Stimulated activated CD8-positive, alpha-beta memory T cell treated with anti-CD3 and anti-CD28 coated beads, Interleukin-15, amount 100 ng/mL, for 4 hours (primary cell): ENCODE measurements around the gene MARCHF3.

ENCODE experiments used
- DNase-seq, 2 donors: peaks; one replicate each; pipeline ENCODE4 v3.0.0-alpha.2; 2020; ENCODE audit warnings: low read depth in 2 of 2

Gene MARCHF3

DNA sequence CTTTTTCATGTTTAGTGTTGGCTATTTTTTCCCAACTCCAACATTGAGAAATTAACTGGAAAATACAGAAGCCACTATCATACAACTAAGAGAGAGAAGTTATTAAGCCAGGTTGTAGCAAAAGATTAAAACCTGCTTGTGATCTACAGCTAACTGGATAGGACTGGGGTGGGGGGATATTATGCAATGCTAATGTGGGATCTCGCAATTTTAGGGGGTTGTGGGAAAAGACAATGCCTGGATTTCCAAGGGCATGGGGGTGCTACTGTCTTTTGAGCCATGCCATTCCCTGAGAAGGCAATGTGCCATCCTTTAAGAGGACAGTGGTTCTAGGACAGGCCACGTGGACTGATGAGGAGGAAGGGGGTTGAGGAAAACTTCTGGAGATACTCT is 46.5 kb downstream of the MARCHF3 start:
- no peak for DNase-seq

- DNase-seq = no peak
Observed at GRCh38 chr5:126982926-126983873, 47.2 kb downstream of the MARCHF3 start.

DNA sequence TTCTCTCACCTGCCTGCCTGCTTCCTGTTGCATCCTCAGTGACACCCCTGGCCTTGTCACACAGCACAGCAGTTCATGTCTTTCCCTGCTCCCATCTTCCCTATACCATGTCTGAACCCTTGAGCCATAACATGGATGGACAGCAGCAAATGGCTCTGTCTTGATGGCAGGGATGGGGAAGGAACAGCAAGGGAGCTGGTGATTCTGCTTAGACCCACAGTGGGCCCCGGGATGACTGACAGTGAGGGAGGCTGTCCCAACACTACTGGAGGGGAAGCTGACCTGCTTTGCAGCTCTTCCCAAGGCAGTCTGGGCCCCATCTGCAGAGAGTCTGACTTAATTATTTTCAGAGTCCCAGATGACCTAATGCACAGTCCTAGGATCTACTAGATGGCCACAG is 48.2 kb downstream of the MARCHF3 start:
- no peak for DNase-seq

DNA sequence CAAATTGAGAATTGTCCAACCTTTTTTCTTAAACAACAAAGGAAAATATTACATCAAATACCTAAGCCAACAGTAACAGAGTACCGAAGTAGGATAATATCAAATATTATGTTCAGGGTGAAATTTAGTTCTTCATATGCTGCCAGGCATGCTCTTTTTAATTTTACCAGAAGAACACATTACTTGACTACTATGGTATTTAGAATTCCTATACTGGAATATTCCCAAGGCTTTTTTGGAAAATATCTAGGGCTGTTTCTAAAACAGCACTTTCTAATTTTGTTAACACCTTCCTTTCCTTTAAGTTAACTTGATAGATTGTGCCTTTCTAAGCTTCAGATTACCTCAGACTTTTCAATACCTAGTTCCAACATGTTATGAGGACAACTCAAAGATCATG is 48.7 kb downstream of the MARCHF3 start:
- DNase-seq = no peak

GRCh38 chr5:126981222-126981621 is 49.1 kb downstream of the MARCHF3 start:
- no peak for DNase-seq

DNA sequence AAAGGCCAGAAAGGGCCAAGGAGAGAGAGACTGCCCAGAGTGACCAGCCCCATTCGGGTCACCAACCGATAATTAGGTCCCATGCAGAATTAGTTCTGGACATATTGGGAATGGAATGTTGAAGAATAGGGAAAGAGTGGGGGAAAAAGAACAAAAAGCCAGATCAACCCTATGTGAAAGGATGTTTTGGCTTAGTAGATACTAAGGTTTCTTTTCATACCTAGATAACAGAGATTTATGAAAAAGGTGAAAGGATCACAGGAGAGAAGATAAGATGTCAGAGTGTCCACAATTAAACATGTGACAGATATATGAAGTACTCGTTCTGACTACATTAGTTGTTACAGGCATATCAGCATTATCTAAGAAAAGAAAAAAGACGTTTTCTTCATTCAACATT is 52.1 kb downstream of the MARCHF3 start:
- no peak for DNase-seq

DNA sequence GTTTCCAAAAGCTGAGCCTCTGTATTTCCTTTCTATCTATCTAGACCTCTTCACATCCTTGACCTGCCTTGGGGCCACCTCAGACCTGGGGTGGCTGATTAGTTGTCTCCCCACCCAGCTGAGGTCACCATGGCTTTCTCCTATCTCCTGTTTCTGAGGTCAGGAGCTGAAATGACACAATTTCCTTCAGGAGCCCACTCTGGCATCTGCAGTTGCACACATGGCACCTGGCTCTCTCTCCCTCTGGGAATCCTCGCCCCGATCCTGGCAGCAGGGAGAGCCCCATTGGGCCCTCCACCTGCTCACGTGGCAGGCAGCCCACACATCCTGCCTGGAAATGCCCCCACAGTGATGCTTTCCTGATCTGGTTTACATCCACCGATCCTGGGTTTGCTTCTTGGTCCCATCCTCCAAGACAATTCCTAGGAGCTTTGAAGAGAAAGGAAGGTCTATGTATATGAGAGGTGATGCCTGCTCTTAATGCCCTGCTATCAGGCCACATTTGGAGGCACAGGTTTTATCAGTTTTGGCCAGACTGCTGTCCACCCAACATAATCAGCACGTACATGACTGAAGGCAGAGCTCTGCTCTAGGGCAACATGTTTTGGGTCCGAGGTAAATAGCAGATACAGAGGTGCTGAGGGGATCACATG is 53.7 kb downstream of the MARCHF3 start:
- no peak for DNase-seq

DNA sequence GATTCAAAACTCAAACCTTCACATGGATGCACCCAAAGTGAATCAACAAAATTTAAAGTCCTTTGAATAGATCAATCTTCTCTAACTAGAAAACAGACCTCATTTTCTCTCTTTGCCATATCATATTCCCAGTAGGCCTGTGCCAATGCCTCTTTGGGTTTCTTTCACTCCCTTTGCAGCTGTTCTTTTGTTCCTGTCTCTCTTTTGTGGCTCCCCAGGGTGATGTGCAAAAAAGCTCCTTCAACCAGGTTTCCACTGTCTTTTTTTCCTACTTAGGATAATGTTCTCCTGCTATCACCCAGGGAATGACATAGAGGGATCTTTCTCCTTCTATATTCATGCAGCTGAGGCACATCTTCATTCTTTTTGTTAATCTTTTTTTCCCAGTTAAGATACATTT is 54.6 kb downstream of the MARCHF3 start:
- DNase-seq = no peak

DNA sequence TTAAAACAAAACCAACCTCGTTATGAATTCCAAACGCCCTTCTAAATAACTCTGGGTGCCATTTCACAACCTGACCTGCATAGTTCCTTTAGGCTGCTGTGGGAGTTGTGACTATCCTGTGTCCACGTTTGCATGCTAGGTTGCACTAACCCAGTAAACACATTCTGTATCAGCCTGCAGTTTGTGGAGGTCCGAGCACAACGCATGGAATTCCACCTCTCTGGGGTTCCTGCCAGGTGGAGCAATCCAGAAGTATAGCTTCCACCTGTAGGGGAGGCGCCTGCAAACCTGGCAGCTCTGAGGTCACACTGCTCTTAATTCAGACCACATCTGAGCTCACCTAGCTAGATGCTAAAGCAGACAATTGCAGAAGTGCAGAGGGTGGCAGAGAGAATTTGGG is 57.2 kb downstream of the MARCHF3 start:
- DNase-seq = no peak

DNA sequence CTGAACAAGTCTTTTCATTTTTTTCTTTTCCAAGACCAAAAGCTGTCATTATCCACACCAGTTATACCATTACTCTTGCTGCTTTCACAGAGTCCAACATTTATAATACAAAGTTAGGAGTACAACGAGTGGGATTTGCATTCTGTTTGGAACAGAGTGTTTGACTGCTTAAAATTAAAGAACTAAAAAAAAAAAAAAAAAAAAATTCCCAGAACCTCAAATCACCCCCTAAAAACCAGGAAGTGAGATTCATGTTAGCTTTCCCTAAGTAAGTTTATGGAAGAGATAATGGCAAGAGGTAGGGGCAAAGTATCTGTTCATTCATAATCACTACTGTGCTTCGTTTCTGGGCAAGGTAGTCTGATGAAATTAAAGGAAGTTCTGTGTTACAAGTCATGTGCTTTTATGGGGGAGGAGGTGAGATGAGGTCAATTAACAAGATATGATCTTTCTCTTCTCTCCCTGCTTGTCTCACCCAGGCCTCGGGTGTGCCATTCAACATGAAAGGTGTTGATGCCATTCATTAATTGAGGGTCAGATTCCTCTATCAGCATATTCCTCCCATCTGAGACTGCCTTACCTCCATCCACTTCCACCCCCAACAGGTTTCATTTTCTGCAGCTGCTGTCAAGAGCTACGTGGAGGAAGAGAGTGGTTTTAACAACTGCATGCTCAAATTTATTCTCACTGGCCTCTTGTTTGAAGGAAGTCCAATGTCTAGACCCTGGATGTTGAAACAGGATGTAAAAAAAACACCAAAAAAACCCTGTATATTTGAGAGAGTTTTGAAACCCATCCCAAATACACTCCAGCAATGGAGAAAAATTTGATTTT is 58.1 kb downstream of the MARCHF3 start:
- DNase-seq = peak in 1 of 2 donors; percentile 1

GRCh38 chr5:126971455-126972031 is 58.8 kb downstream of the MARCHF3 start:
- DNase-seq = no peak

- no peak for DNase-seq
Observed at GRCh38 chr5:126970517-126971017, 59.8 kb downstream of the MARCHF3 start.

DNA sequence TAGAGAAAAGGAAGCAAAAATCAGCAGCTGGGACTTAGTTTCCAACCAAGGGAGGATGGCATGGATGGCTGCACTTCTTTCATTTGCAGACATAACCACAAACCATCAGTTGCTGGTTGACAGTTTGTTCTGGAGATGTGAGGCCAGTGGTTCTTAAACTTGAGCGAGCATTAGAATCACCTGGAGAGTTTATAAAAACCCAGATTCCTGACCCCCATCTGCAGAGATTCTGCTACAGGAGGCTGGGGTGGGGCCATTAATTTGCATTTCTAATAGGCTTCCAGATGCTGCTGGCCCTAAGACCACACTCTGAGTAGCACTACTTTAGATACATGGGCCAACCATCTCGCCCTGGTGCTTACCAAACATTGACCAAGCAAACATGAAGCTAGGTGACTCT is 60.8 kb downstream of the MARCHF3 start:
- no peak for DNase-seq

GRCh38 chr5:126967808-126968466 is 62.4 kb downstream of the MARCHF3 start:
- no peak for DNase-seq

- DNase-seq = no peak
Observed at GRCh38 chr5:126965487-126965886, 64.9 kb downstream of the MARCHF3 start.

DNA sequence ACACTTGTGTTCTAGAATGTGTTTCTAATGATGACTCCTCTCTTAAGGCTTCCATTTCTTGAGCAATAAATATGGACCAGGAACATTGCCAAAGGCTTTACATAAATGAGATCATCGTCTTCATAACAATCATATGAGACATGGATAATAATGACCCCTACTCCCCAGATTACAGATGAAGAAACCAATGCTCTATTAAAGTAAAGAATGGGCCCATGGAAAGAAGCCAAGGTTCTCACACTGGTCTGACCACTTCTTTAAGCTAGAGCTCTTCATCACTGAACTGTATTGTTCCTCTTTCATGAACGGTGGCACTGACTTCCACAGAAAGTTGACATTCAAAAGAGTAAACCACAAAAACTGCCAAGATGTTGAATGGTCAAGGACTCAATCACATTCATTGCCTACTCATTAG is 65.3 kb downstream of the MARCHF3 start:
- no peak for DNase-seq

GRCh38 chr5:126963822-126964375 is 66.5 kb downstream of the MARCHF3 start:
- DNase-seq = no peak

GRCh38 chr5:126961702-126962101 is 68.7 kb downstream of the MARCHF3 start:
- no peak for DNase-seq

GRCh38 chr5:126961128-126961527 is 69.2 kb downstream of the MARCHF3 start:
- no peak for DNase-seq

DNA sequence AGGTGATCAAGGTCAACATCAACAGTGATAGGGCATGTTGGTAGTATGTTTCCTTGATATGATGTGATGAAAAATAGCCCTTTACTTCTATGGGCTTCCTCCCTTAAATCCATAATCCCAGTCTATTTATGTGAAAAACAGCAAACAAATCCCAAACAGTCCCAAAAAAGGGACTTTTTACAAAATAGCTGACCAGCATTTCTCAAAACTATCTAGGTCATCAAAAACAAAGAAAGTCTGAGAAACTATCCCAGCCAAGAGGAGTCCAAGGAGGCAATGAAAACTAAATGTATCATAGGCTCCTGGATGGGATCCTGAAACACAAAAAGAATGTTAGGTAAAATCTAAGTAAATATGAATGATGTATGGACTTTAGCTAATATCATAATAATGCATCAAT is 71.2 kb downstream of the MARCHF3 start:
- DNase-seq = no peak

GRCh38 chr5:126956991-126957390 is 73.4 kb downstream of the MARCHF3 start:
- no peak for DNase-seq
